ENCODE measurements around the gene EEFSEC. TPM values are rescaled to one million over a fixed set of nuclear protein-coding genes. Genes with fewer than 3 reads are reported as not detected.

Gene EEFSEC
- total and polyA plus RNA-seq, 2 experiments from 2014 or later = 10.1 to 16.2 TPM

DNA sequence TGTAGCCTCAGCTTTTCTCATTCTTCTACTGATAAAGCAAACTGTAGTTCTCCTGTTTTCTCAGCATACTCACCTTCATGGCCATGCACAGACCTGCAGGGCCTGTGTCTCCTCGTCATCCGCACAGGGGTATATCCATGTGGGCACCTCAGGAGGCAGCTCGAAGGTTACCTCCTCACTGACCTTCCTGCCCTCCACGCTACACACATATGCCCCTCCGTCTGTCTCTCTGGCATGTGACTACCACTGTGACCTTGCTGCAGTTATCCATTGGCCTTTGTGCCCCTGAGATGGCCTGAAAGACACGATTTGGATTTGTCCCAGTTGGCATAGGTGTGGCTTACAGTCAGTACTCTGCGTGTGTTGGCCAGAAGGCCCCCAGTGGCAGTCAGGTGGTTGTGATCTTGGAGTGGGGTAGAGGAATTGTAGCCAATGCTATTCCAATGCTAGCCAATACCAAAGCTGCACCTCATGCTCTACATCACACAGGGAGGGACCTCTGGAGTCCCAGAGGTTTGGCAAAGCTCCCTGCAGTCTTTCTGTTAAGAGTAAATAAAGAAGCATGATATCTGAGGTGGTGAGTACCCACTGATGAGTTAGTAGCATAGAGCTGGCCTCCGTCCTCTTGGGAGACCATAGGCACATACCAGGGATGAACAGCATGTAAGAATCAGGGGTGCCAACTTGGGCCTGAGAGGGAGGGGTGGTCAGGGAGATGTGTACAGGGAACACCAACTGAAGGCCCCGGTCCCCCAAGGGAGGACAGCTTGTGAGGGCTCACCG lies 143.4 kb downstream of the EEFSEC start:
- ATAC-seq (no peak), DNase-seq (ENCODE audit: low spot score) (no peak)
- TF ChIP-seq STAT1 (IDR thresholded peaks at IDR 0.05; ENCODE audit: unreplicated experiment) (no peak), ZNF114 (CRISPR knock-in tag; IDR thresholded peaks at IDR 0.05) (no peak), CREB1 (CRISPR knock-in tag; IDR thresholded peaks at IDR 0.05; ENCODE audit: low read depth) (no peak), ZNF331 (CRISPR knock-in tag; IDR thresholded peaks at IDR 0.05; ENCODE audit: low read depth) (no peak), JUNB (IDR thresholded peaks at IDR 0.05; ENCODE audit: unreplicated experiment) (no peak), EZH2phosphoT487 (IDR thresholded peaks at IDR 0.05; ENCODE audit: unreplicated experiment) (no peak), NANOG (IDR thresholded peaks at IDR 0.05; ENCODE audit: borderline replicate concordance) (no peak), POLR2AphosphoS5 (IDR thresholded peaks at IDR 0.05; ENCODE audit: low read depth) (no peak)
- TF ChIP-seq, protein P1, sequence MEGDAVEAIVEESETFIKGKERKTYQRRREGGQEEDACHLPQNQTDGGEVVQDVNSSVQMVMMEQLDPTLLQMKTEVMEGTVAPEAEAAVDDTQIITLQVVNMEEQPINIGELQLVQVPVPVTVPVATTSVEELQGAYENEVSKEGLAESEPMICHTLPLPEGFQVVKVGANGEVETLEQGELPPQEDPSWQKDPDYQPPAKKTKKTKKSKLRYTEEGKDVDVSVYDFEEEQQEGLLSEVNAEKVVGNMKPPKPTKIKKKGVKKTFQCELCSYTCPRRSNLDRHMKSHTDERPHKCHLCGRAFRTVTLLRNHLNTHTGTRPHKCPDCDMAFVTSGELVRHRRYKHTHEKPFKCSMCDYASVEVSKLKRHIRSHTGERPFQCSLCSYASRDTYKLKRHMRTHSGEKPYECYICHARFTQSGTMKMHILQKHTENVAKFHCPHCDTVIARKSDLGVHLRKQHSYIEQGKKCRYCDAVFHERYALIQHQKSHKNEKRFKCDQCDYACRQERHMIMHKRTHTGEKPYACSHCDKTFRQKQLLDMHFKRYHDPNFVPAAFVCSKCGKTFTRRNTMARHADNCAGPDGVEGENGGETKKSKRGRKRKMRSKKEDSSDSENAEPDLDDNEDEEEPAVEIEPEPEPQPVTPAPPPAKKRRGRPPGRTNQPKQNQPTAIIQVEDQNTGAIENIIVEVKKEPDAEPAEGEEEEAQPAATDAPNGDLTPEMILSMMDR (conservative IDR thresholded peaks at IDR 0.05; ENCODE audit: low read depth in 2 of 2) = no peak
- TF ChIP-seq, protein P2, sequence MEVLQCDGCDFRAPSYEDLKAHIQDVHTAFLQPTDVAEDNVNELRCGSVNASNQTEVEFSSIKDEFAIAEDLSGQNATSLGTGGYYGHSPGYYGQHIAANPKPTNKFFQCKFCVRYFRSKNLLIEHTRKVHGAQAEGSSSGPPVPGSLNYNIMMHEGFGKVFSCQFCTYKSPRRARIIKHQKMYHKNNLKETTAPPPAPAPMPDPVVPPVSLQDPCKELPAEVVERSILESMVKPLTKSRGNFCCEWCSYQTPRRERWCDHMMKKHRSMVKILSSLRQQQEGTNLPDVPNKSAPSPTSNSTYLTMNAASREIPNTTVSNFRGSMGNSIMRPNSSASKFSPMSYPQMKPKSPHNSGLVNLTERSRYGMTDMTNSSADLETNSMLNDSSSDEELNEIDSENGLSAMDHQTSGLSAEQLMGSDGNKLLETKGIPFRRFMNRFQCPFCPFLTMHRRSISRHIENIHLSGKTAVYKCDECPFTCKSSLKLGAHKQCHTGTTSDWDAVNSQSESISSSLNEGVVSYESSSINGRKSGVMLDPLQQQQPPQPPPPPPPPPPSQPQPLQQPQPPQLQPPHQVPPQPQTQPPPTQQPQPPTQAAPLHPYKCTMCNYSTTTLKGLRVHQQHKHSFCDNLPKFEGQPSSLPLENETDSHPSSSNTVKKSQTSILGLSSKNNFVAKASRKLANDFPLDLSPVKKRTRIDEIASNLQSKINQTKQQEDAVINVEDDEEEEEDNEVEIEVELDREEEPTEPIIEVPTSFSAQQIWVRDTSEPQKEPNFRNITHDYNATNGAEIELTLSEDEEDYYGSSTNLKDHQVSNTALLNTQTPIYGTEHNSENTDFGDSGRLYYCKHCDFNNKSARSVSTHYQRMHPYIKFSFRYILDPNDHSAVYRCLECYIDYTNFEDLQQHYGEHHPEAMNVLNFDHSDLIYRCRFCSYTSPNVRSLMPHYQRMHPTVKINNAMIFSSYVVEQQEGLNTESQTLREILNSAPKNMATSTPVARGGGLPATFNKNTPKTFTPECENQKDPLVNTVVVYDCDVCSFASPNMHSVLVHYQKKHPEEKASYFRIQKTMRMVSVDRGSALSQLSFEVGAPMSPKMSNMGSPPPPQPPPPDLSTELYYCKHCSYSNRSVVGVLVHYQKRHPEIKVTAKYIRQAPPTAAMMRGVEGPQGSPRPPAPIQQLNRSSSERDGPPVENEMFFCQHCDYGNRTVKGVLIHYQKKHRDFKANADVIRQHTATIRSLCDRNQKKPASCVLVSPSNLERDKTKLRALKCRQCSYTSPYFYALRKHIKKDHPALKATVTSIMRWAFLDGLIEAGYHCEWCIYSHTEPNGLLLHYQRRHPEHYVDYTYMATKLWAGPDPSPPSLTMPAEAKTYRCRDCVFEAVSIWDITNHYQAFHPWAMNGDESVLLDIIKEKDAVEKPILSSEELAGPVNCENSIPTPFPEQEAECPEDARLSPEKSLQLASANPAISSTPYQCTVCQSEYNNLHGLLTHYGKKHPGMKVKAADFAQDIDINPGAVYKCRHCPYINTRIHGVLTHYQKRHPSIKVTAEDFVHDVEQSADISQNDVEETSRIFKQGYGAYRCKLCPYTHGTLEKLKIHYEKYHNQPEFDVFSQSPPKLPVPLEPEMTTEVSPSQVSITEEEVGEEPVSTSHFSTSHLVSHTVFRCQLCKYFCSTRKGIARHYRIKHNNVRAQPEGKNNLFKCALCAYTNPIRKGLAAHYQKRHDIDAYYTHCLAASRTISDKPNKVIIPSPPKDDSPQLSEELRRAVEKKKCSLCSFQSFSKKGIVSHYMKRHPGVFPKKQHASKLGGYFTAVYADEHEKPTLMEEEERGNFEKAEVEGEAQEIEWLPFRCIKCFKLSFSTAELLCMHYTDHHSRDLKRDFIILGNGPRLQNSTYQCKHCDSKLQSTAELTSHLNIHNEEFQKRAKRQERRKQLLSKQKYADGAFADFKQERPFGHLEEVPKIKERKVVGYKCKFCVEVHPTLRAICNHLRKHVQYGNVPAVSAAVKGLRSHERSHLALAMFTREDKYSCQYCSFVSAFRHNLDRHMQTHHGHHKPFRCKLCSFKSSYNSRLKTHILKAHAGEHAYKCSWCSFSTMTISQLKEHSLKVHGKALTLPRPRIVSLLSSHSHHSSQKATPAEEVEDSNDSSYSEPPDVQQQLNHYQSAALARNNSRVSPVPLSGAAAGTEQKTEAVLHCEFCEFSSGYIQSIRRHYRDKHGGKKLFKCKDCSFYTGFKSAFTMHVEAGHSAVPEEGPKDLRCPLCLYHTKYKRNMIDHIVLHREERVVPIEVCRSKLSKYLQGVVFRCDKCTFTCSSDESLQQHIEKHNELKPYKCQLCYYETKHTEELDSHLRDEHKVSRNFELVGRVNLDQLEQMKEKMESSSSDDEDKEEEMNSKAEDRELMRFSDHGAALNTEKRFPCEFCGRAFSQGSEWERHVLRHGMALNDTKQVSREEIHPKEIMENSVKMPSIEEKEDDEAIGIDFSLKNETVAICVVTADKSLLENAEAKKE (CRISPR knock-in tag; IDR thresholded peaks at IDR 0.05) = no peak
- TF ChIP-seq, protein P3, sequence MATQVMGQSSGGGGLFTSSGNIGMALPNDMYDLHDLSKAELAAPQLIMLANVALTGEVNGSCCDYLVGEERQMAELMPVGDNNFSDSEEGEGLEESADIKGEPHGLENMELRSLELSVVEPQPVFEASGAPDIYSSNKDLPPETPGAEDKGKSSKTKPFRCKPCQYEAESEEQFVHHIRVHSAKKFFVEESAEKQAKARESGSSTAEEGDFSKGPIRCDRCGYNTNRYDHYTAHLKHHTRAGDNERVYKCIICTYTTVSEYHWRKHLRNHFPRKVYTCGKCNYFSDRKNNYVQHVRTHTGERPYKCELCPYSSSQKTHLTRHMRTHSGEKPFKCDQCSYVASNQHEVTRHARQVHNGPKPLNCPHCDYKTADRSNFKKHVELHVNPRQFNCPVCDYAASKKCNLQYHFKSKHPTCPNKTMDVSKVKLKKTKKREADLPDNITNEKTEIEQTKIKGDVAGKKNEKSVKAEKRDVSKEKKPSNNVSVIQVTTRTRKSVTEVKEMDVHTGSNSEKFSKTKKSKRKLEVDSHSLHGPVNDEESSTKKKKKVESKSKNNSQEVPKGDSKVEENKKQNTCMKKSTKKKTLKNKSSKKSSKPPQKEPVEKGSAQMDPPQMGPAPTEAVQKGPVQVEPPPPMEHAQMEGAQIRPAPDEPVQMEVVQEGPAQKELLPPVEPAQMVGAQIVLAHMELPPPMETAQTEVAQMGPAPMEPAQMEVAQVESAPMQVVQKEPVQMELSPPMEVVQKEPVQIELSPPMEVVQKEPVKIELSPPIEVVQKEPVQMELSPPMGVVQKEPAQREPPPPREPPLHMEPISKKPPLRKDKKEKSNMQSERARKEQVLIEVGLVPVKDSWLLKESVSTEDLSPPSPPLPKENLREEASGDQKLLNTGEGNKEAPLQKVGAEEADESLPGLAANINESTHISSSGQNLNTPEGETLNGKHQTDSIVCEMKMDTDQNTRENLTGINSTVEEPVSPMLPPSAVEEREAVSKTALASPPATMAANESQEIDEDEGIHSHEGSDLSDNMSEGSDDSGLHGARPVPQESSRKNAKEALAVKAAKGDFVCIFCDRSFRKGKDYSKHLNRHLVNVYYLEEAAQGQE (IDR thresholded peaks at IDR 0.05; ENCODE audit: unreplicated experiment) = no peak
- TF ChIP-seq, protein P4, sequence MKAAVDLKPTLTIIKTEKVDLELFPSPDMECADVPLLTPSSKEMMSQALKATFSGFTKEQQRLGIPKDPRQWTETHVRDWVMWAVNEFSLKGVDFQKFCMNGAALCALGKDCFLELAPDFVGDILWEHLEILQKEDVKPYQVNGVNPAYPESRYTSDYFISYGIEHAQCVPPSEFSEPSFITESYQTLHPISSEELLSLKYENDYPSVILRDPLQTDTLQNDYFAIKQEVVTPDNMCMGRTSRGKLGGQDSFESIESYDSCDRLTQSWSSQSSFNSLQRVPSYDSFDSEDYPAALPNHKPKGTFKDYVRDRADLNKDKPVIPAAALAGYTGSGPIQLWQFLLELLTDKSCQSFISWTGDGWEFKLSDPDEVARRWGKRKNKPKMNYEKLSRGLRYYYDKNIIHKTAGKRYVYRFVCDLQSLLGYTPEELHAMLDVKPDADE (IDR thresholded peaks at IDR 0.05) = no peak
- H3K9me3 Mint-ChIP-seq = no peaks in the 10 kb centered on the region
- no peak overlapping the region for H3K4me3 ChIP-seq
- H2AFZ ChIP-seq = no peak overlapping the region
- H3K9me2 ChIP-seq (ENCODE audit: insufficient read depth) = peaks cover 5% of the 10 kb centered on the region; the same call in 1 of the 2 replicates
- no peaks in the 10 kb centered on the region for H3K4me1 ChIP-seq (ENCODE audit: insufficient read depth)
- peaks cover 2% of the 10 kb centered on the region; the same call in 1 of the 3 replicates for H3K4me1 Mint-ChIP-seq
- no peaks in the 10 kb centered on the region for H3F3A ChIP-seq (replicated peaks; ENCODE audit: low read depth)
- no peaks in the 10 kb centered on the region for H3K36me3 ChIP-seq (ENCODE audit: insufficient read depth)
- no peak overlapping the region for H3K27ac ChIP-seq (ENCODE audit: low read depth)
- peaks cover 6% of the 10 kb centered on the region for H3K27me3 Mint-ChIP-seq (ENCODE audit: insufficient read depth, low read depth, poor library complexity)
- no peaks in the 10 kb centered on the region for H4K20me1 ChIP-seq (replicated peaks; ENCODE audit: insufficient read depth)
- H3K27me3 ChIP-seq (ENCODE audit: insufficient read depth) = no peaks in the 10 kb centered on the region
- no peaks in the 10 kb centered on the region for H3K79me2 ChIP-seq (replicated peaks; ENCODE audit: insufficient read depth)
- H3K27ac Mint-ChIP-seq = no peak overlapping the region
- no peak overlapping the region for H3K4me2 ChIP-seq
- no peaks in the 10 kb centered on the region for H3K36me3 Mint-ChIP-seq (ENCODE audit: low read depth)
- no peak overlapping the region for H3K4me3 Mint-ChIP-seq
